GM23338 (cell line): Measurements from ENCODE around the gene KCNC4. TPM values are rescaled to one million over a fixed set of nuclear protein-coding genes. Genes with fewer than 3 reads are reported as not detected.

Experiments used
- ATAC-seq: fragments of 200-7000 bp; cut with Tn5 transposase; 3 replicates; pipeline ENCODE4 v1.9.1; 2020
- DNase-seq: peaks from one replicate; pipeline ENCODE4 v3.0.0-alpha.2; 2015; ENCODE audit warnings: low spot score
- H2AFZ ChIP-seq: fragments of 200-600 bp; sonication (generic); 2 replicates; pipeline ENCODE4 v1.8.0; 2016; ENCODE audit warnings: antibody characterized with exemption, mild to moderate bottlenecking, moderate library complexity
- H3F3A ChIP-seq: fragments of 200-600 bp; sonication (generic); replicated peaks from 2 replicates; pipeline ENCODE4 v1.8.0; 2017; ENCODE audit warnings: antibody characterized with exemption, mixed run types, low read depth
- H3K27ac ChIP-seq: fragments of 200-600 bp; sonication (generic); 2 replicates; pipeline ENCODE4 v1.6.1; 2016; ENCODE audit warnings: low read depth
- H3K27me3 ChIP-seq: fragments of 200-600 bp; sonication (generic); 2 replicates; pipeline ENCODE4 v1.8.0; 2016; ENCODE audit warnings: mild to moderate bottlenecking, mixed run types, moderate library complexity; ENCODE audit not compliant: insufficient read depth
- H3K36me3 ChIP-seq: fragments of 200-600 bp; sonication (generic); 2 replicates; pipeline ENCODE4 v1.8.0; 2016; ENCODE audit warnings: mild to moderate bottlenecking; ENCODE audit not compliant: insufficient read depth
- H3K4me1 ChIP-seq: fragments of 200-600 bp; sonication (generic); 2 replicates; pipeline ENCODE4 v1.8.0; 2016; ENCODE audit warnings: mild to moderate bottlenecking, moderate library complexity; ENCODE audit not compliant: insufficient read depth
- H3K4me2 ChIP-seq: fragments of 200-600 bp; sonication (generic); 2 replicates; pipeline ENCODE4 v1.7.1; 2017; ENCODE audit warnings: mixed run types
- H3K4me3 ChIP-seq: fragments of 200-600 bp; sonication (generic); 2 replicates; pipeline ENCODE4 v1.6.1; 2016; ENCODE audit warnings: mixed run types
- H3K79me2 ChIP-seq: fragments of 200-600 bp; sonication (generic); replicated peaks from 2 replicates; pipeline ENCODE4 v1.8.0; 2017; ENCODE audit warnings: mild to moderate bottlenecking; ENCODE audit not compliant: insufficient read depth
- H3K9me2 ChIP-seq: fragments of 200-600 bp; sonication (generic); 2 replicates; pipeline ENCODE4 v1.8.0; 2017; ENCODE audit not compliant: insufficient read depth
- H4K20me1 ChIP-seq: fragments of 200-600 bp; sonication (generic); replicated peaks from 2 replicates; pipeline ENCODE4 v1.8.0; 2017; ENCODE audit warnings: mild to moderate bottlenecking; ENCODE audit not compliant: insufficient read depth
- H3K27ac Mint-ChIP-seq: 2 replicates; pipeline ENCODE4 v1.8.0; 2020; ENCODE audit warnings: inconsistent platforms, mild to moderate bottlenecking, moderate library complexity, mixed read lengths
- H3K27me3 Mint-ChIP-seq: 3 replicates; pipeline ENCODE4 v1.8.0; 2022; ENCODE audit warnings: low read depth, mild to moderate bottlenecking, moderate library complexity, mixed read lengths, inconsistent platforms; ENCODE audit not compliant: insufficient read depth, poor library complexity
- H3K36me3 Mint-ChIP-seq: 3 replicates; pipeline ENCODE4 v1.8.0; 2021; ENCODE audit warnings: low read depth, mild to moderate bottlenecking, inconsistent platforms, moderate library complexity, mixed read lengths
- H3K4me1 Mint-ChIP-seq: 3 replicates; pipeline ENCODE4 v1.8.0; 2020; ENCODE audit warnings: mild to moderate bottlenecking, inconsistent platforms, mixed read lengths
- H3K4me3 Mint-ChIP-seq: 3 replicates; pipeline ENCODE4 v1.8.0; 2021; ENCODE audit warnings: moderate library complexity, mild to moderate bottlenecking, inconsistent platforms, mixed read lengths
- H3K9me3 Mint-ChIP-seq: 3 replicates; pipeline ENCODE4 v1.8.0; 2020; ENCODE audit warnings: moderate library complexity, mild to moderate bottlenecking, inconsistent platforms, mixed read lengths
- EZH2phosphoT487 ChIP-seq: fragments of 200-600 bp; sonication (generic); IDR thresholded peaks from one replicate; pipeline ENCODE4 v1.8.1; 2018; ENCODE audit warnings: antibody characterized with exemption; ENCODE audit not compliant: unreplicated experiment
- REST ChIP-seq: IDR thresholded peaks from one replicate; pipeline ENCODE4 v1.6.1; 2018; ENCODE audit warnings: antibody characterized with exemption; ENCODE audit not compliant: unreplicated experiment
- ZNF462 ChIP-seq: fragments of 250-450 bp; sonication (Bioruptor Pico); IDR thresholded peaks from 2 replicates; pipeline ENCODE4 v1.5.0; 2020; ENCODE audit warnings: mild to moderate bottlenecking, moderate library complexity
- polyA plus RNA-seq: library from polyadenylated mRNA; unstranded; fragments of >200 nt; fragmentation: Nextera tagmentation; extraction: Ambion mirVana; gene quantifications from 2 replicates; pipeline ENCODE4 v1.2.1, GENCODE V29; 2016
- total RNA-seq: library from RNA; depleted of rRNA; stranded (reverse); fragments of >200 nt; shearing (Covaris generic); gene quantifications from 2 replicates; pipeline ENCODE4 v1.2.3, GENCODE V29; 2014

The KCNC4 gene
- total and polyA plus RNA-seq, 2 experiments from 2014 or later = 3.5 to 10.7 TPM

- TF ChIP-seq ZNF462 (CRISPR knock-in tag) = no peak
Measured at GRCh38 chr1:110205156-110205555, 5.0 kb upstream of the KCNC4 start (continued).

- DNase-seq = no peak
- no peak overlapping the region for H3K4me2 ChIP-seq
- H3K4me1 Mint-ChIP-seq = peaks cover 25% of the 10 kb centered on the region
- no peaks in the 10 kb centered on the region for H3K79me2 ChIP-seq
- H3K27me3 ChIP-seq = peaks cover 12% of the 10 kb centered on the region
- no peak for TF ChIP-seq EZH2phosphoT487
- no peak for TF ChIP-seq REST
- H3K27ac ChIP-seq = no peak overlapping the region
- H3F3A ChIP-seq = peaks cover 13% of the 10 kb centered on the region; the same call in 1 of the 2 replicates
- no peaks in the 10 kb centered on the region; the same call in 2 of the 3 replicates for H3K36me3 Mint-ChIP-seq
- ATAC-seq = no peak
- peaks cover 10% of the 10 kb centered on the region; the same call in 1 of the 2 replicates for H3K4me1 ChIP-seq
- no peak overlapping the region for H3K4me3 Mint-ChIP-seq
- H3K36me3 ChIP-seq = no peaks in the 10 kb centered on the region
- no peaks in the 10 kb centered on the region for H4K20me1 ChIP-seq
- H3K4me3 ChIP-seq = no peak overlapping the region
- no peaks in the 10 kb centered on the region; the same call in 2 of the 3 replicates for H3K9me3 Mint-ChIP-seq
- peaks cover 9% of the 10 kb centered on the region for H3K27me3 Mint-ChIP-seq
- H3K9me2 ChIP-seq = no peaks in the 10 kb centered on the region
- no peak overlapping the region for H2AFZ ChIP-seq
- no peak overlapping the region for H3K27ac Mint-ChIP-seq
Measured at GRCh38 chr1:110205591-110206155, 4.4 kb upstream of the KCNC4 start.
